GM21737 (cell line): ENCODE results near the gene RIIAD1.

ENCODE experiments used
- ATAC-seq: cut with Tn5 transposase; IDR thresholded peaks from one replicate; pipeline ENCODE4 v1.9.1; 2021; ENCODE audit warnings: mild to moderate bottlenecking, moderate library complexity; ENCODE audit not compliant: unreplicated experiment

RIIAD1 gene

GRCh38 chr1:151710187-151710840, 11.0 kb upstream of the RIIAD1 start:
- no peak for ATAC-seq

- ATAC-seq: no peak
These were observed 10.1 kb upstream of the RIIAD1 start for GRCh38 chr1:151711044-151711800.

- no peak for ATAC-seq
These were observed 9.4 kb upstream of the RIIAD1 start for GRCh38 chr1:151711951-151712350.

- ATAC-seq: no peak
These were observed 8.3 kb upstream of the RIIAD1 start for GRCh38 chr1:151713044-151713443.

GRCh38 chr1:151713874-151714273, 7.4 kb upstream of the RIIAD1 start:
- no peak for ATAC-seq

GRCh38 chr1:151714820-151715725, 6.2 kb upstream of the RIIAD1 start:
- no peak for ATAC-seq

GRCh38 chr1:151715726-151716404, 5.5 kb upstream of the RIIAD1 start:
- ATAC-seq: no peak

GRCh38 chr1:151716405-151716762, 4.9 kb upstream of the RIIAD1 start:
- no peak for ATAC-seq

GRCh38 chr1:151716771-151717631, 4.3 kb upstream of the RIIAD1 start, which contains the start of gene CELF3:
TSS of gene CELF3 (minus strand) at chr1:151716803. CDS start at chr1:151716020, 783 bp downstream.
- no peak for ATAC-seq

GRCh38 chr1:151718011-151718431, 3.3 kb upstream of the RIIAD1 start:
- no peak for ATAC-seq

- ATAC-seq: no peak
These were observed 2.7 kb upstream of the RIIAD1 start for GRCh38 chr1:151718666-151719065.

GRCh38 chr1:151720125-151720524, 1.2 kb upstream of the RIIAD1 start:
- no peak for ATAC-seq

GRCh38 chr1:151720554-151720953, 768 bp upstream of the RIIAD1 start:
- peak; percentile 56 for ATAC-seq

GRCh38 chr1:151721788-151722510, 627 bp downstream of the RIIAD1 start:
- ATAC-seq: no peak

GRCh38 chr1:151723726-151724370, 2.5 kb downstream of the RIIAD1 start:
- no peak for ATAC-seq

- no peak for ATAC-seq
These were observed 7.1 kb downstream of the RIIAD1 start for GRCh38 chr1:151728151-151729054.

GRCh38 chr1:151729157-151729965, 8.0 kb downstream of the RIIAD1 start:
- no peak for ATAC-seq
